GM18502 (cell line): Measurements from ENCODE around the gene BRD7.

Source experiments
- ATAC-seq: cut with Tn5 transposase; IDR thresholded peaks from one replicate; pipeline ENCODE4 v1.9.1; 2021; ENCODE audit warnings: mild to moderate bottlenecking; ENCODE audit not compliant: unreplicated experiment, poor library complexity

Gene BRD7

DNA sequence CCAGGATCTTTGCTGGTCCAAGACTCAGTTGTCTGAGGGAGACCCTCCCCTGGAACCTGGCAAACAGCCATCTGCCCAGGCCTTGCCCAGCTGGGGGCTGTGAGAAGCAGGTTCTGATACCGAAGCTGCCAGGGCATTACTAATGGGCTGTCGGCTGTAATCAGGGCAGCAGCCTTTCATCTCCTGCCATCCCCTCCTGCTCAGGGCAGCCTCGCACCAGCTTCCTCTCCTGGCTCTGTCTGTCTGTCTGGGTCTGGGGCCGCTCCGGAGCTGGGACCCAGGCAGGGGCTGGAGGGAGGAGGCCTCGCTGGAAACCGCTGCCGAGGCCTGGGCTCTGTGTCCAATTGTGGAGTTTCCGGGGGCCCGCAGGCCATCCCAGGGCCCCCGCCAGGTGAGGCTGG lies 21.6 kb upstream of the BRD7 start:
- no peak for ATAC-seq

DNA sequence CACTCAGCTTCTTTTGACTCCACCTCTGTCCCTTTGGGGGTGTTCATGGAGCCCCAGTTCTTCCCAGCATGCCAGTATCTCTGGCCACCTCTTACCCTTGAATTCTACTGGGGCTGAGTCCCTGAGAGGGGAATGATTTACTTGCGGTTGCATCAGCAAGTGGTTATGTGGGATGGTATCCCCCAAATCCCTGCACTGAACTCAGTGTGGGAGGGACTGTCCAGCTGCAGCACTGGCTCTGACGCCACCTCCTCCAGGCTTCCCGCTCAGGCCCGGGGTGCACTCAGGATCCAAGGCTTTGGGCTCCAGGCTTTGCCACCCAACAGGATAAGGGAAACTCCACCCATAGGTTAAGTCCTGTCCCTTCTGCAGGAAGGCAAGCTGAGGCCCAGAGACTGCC lies 21.1 kb upstream of the BRD7 start:
- ATAC-seq, result no peak

- ATAC-seq, result no peak
These were observed 19.7 kb upstream of the BRD7 start for GRCh38 chr16:50388496-50388895.

DNA sequence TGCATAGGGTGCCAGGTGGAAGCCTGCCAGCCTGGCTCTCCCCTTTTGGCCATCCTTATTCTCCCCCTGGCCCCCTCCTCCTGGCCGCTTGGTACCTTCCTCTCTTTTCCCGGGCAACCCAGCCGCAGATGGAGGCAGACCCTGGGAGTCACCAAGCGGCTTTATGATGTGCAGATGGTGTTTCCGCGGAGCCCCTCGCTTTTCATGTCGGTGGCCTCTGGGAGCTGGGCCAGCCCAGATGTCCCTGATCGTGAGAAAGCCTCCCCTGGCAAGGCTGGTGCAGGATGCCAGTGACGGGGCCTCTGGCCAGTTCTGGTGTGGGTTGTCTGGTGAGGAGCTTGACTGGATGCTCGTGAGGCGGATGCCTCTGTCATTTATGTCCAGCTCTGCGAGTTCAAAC lies 18.0 kb upstream of the BRD7 start:
- no peak for ATAC-seq

DNA sequence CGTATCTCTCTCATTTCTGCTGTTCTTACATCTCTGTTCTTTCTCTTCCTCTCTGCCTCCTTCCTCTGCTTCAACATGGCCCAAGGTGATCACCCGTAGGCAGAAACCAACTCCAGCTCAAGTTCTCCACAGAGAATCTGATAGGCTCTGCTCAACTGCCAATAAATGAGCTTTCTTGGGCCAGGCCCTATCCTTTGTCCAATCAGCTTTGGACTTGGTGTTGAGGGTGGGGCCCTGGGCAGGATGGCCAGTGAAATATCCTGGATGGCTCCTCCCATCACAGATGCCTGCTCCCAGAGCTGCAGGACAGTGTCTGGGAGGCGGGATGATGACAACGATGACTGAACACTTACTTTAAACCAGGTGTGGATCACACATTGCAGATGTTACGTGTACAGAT lies 17.4 kb upstream of the BRD7 start:
- no peak for ATAC-seq

- ATAC-seq, result no peak
These were observed 15.8 kb upstream of the BRD7 start for GRCh38 chr16:50384500-50385135.

GRCh38 chr16:50381679-50382440 lies 13.1 kb upstream of the BRD7 start:
- ATAC-seq, result no peak

- no peak for ATAC-seq
These were observed 9.6 kb upstream of the BRD7 start for GRCh38 chr16:50378417-50378816.

- no peak for ATAC-seq
These were observed 8.2 kb upstream of the BRD7 start for GRCh38 chr16:50377001-50377400.

DNA sequence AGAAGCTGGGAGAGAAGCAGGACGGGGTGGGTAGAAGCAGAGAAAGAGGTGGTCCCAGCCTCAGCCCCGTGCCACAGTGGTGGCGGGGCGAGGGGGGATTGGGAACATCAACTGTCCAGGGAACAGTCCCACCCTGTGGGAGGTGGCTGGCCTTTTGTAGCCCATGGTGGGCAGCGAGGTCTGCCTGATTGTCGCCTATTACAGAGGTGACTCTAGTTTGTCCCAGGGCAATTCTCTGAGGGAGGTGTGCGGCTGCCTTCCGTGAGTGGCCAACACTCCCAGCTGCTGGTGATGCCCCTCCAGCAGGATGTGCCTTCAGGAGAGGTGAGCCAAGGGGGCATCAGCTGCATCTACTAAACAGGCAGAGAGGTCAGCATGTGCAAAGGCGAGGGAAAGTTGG lies 5.0 kb upstream of the BRD7 start:
- ATAC-seq, result no peak

- no peak for ATAC-seq
These were observed 4.5 kb upstream of the BRD7 start for GRCh38 chr16:50373345-50373701.

- ATAC-seq, result no peak
These were observed 4.0 kb upstream of the BRD7 start for GRCh38 chr16:50372611-50373344.

DNA sequence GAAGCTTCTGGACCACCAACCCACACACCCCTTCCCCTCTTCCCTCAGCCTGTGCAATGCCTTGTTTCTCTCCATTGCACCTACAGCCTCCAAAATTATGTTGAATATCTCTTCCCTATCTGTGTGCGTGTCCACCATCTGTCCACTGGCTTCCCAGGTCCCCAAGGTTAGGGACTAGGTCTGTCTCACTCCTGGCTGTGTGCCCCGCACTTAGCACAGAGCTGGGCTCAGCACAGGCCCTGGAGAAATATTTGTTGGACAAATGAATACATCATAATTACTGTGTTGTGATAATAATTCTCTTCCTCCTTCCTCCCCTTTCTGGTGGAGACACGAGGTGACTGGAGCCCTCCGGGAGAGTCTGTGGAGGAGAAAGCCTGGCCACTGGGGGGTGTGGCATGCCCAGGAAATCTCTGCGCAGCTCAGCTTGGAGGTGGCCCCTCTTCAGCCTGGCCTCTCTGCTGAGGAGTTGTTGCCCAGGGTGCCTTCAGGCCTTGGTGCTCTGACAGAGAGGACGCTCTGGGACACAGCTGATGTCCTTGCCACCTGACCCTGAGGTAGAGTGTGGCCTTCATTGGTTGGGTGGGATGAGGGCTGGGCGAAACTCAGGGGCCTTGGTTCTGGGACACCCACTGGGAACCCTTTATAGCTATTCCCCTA lies 3.3 kb upstream of the BRD7 start:
- ATAC-seq, result no peak

DNA sequence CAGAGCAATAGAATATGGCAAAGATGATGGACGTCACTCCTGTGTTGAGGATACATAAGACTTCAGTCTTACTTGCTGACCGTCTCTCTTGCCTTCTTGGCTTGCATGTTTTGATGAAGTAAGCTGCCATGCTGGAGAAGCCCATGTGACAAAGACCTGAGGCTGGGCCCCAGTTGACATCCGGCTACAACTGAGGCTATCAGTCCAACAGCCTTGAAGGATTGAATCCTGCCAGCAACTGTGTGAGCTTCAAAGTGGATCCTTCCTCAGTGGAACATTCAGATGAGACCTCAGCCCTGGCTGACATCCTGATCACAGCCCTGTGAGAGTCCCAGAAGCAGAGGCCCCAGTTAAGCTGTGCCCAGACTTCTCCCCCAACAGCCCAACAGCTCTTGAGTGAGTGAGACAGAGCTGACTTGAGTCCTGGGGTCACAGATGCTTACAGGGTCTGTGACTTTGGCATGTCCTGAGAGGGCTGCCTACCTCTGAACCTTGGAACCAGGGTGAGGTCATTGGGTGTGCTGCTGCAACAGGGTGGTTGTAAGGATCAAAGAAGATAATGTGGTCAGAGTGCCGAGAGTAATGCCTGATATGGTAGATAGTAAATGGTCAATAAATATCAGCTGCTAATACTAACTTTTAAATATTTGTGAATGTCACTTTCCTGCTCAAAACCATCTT lies 2.4 kb upstream of the BRD7 start:
- ATAC-seq, result no peak

DNA sequence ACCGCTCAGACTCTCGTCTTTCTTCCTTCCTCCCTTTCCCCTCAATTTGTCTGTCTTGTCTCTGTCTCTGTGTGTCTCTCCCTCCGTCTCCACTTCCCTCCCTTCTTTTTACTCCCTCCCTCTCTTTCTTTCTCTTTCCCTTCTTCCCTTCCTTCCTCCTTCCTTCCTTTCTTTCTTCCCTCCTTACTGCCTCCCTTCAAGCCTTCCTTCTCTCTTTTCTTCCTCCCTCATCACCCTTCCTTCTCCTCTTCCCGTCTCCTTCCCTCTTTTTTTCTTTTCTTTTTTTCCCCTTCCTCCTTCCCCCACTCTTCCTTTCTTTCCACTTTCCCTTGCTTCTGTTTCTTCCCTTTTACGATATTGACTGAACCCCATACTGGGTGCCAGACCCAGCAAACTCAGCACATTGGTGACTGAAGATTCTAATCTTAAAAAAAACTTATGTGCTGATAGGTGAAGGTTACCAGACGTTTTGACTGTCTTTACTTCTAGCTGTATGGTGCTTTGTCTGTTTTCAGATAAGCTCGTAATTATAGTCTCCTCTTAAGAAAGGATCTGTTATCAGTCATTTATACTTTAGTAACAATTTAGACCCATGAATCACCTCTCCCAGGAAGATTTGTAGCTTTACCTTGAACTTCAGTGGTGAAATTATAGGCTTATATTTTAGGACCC lies 481 bp upstream of the BRD7 start:
- no peak for ATAC-seq

GRCh38 chr16:50367777-50368409 lies 895 bp downstream of the BRD7 start:
- peak; percentile 4 for ATAC-seq

DNA sequence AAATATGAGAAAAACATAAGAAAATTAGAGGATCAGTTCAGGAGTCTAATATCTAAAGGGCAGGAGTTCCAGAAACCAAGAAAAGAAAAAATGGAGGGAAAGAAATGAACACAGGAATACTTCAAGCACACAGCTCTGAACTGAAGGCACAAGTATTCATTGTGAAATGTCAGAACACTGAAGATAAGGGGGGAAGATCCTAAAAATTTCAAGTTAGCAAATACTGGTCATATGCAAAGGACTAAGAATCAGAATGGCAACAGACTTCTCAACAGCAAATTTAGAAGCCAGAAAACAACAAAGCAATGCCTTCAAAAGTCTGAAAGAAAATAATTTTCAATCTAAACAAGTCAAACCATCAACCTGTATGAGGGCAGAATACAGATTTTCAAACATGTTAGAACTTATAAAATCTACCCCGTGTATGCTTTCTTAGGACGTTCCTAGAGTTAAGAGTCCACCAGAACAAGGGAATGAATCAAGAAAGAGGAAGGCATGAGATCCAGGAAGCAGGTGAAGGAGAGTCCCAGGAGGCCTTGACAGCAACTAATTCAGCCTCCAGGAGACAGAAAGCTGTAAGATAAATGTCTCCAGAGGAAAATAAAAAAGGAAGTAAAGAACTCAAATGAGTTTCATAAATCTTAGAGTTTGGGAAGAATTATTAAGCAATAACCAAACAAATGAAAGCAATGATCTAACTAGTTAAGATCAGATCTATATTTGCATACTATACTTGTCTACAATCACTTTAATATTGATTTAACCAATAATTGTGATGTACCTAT lies 2.8 kb downstream of the BRD7 start:
- ATAC-seq, result no peak

DNA sequence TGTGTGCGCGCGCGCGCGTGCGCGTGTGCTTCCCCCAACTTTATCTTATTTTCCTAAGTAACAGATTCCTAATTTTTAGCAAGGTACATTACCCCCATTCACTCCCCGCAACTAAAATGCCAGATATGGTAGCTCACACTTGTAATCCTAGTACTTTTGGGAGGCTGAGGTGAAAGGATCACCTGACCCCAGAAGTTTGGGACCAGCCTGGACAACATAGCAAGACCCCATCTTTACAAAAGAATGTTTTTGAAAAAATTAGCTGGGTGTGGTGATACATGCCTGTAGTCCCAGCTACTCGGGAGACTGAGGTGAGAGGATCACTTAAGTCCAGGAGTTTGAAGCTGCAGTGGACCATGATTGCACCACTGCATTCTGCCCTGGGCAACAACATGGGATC lies 5.1 kb downstream of the BRD7 start:
- no peak for ATAC-seq

- ATAC-seq, result no peak
These were observed 8.0 kb downstream of the BRD7 start for GRCh38 chr16:50360779-50361178.
